IMR-90 (cell line): ENCODE results near the gene MGAT5.

Experiments used
- BHLHE40 ChIP-seq: fragments of 150-350 bp; IDR thresholded peaks from 2 replicates; pipeline ENCODE4 v1.6.1; 2016; ENCODE audit warnings: mild to moderate bottlenecking, low read depth, low read length
- CEBPB ChIP-seq: IDR thresholded peaks from 2 replicates; pipeline ENCODE4 v1.6.1; 2012; ENCODE audit warnings: low read depth, low read length, improper control_type of control experiment
- CTCF ChIP-seq: conservative IDR thresholded peaks from 2 replicates; pipeline ENCODE4 v1.5.1; 2012; ENCODE audit warnings: mild to moderate bottlenecking, low read depth, low read length, improper control_type of control experiment
- MAZ ChIP-seq: IDR thresholded peaks from 2 replicates; pipeline ENCODE4 v1.6.1; 2012; ENCODE audit warnings: low read depth, mild to moderate bottlenecking, low read length, improper control_type of control experiment, moderate library complexity, borderline replicate concordance
- MXI1 ChIP-seq: IDR thresholded peaks from 2 replicates; pipeline ENCODE4 v1.6.1; 2012; ENCODE audit warnings: low read depth, mild to moderate bottlenecking, low read length, moderate library complexity, borderline replicate concordance
- NFE2L2 ChIP-seq: fragments of 150-350 bp; IDR thresholded peaks from 2 replicates; pipeline ENCODE4 v1.6.1; 2016; ENCODE audit warnings: low read depth, mild to moderate bottlenecking, low read length
- POLR2A ChIP-seq: IDR thresholded peaks from 2 replicates; pipeline ENCODE4 v1.6.1; 2012; ENCODE audit warnings: mild to moderate bottlenecking, low read depth, low read length
- RCOR1 ChIP-seq: IDR thresholded peaks from 2 replicates; pipeline ENCODE4 v1.6.1; 2012; ENCODE audit warnings: mild to moderate bottlenecking, low read length, improper control_type of control experiment; ENCODE audit not compliant: insufficient replicate concordance
- RFX5 ChIP-seq: IDR thresholded peaks from 2 replicates; pipeline ENCODE4 v1.8.0; 2012; ENCODE audit warnings: low read depth, mild to moderate bottlenecking, low read length, moderate library complexity
- SMC3 ChIP-seq: fragments of 150-350 bp; IDR thresholded peaks from 2 replicates; pipeline ENCODE4 v1.6.1; 2016; ENCODE audit warnings: low read depth, mild to moderate bottlenecking, antibody characterized with exemption, low read length, moderate library complexity
- USF2 ChIP-seq: fragments of 150-350 bp; IDR thresholded peaks from 2 replicates; pipeline ENCODE4 v1.6.1; 2017; ENCODE audit warnings: mild to moderate bottlenecking, antibody characterized with exemption, low read length, low read depth

GRCh38 chr2:134452042-134452733 lies 198.3 kb downstream of the MGAT5 start:
- TF ChIP-seq RCOR1: no peak
- no peak for TF ChIP-seq POLR2A
- no peak for TF ChIP-seq MXI1
- TF ChIP-seq CTCF: no peak
- no peak for TF ChIP-seq NFE2L2
- TF ChIP-seq USF2: no peak
- TF ChIP-seq SMC3: no peak
- TF ChIP-seq CEBPB: no peak
- TF ChIP-seq MAZ: no peak
- TF ChIP-seq BHLHE40: no peak
- no peak for TF ChIP-seq RFX5
